Smooth muscle cell (in vitro differentiated cells): ENCODE results near the gene CALML5. TPM values are rescaled to one million over a fixed set of nuclear protein-coding genes. Genes with fewer than 3 reads are reported as not detected.

Experiments
- DNase-seq: peaks from one replicate; lab custom pipeline; 2025; ENCODE audit not compliant: unreplicated experiment; lab: John Stamatoyannopoulos, UW
- H2AFZ ChIP-seq: fragments of 200-600 bp; sonication (generic); 2 replicates; pipeline ENCODE4 v1.6.0; 2016; ENCODE audit warnings: antibody characterized with exemption, low read depth, mild to moderate bottlenecking
- H3F3A ChIP-seq: fragments of 200-600 bp; sonication (generic); 2 replicates; pipeline ENCODE4 v1.6.0; 2017; ENCODE audit warnings: antibody characterized with exemption, low read depth
- H3K27ac ChIP-seq: fragments of 200-600 bp; sonication (generic); 2 replicates; pipeline ENCODE4 v1.5.1; 2016; ENCODE audit warnings: low read depth, mild to moderate bottlenecking
- H3K27me3 ChIP-seq: fragments of 200-600 bp; sonication (generic); 2 replicates; pipeline ENCODE4 v1.6.1; 2016; ENCODE audit warnings: low read depth, mild to moderate bottlenecking
- H3K36me3 ChIP-seq: fragments of 200-600 bp; sonication (generic); 2 replicates; pipeline ENCODE4 v1.5.1; 2016; ENCODE audit warnings: low read depth
- H3K4me1 ChIP-seq: fragments of 200-600 bp; sonication (generic); 2 replicates; pipeline ENCODE4 v1.5.1; 2016; ENCODE audit warnings: low read depth
- H3K4me2 ChIP-seq: fragments of 200-600 bp; sonication (generic); 2 replicates; pipeline ENCODE4 v1.6.0; 2016; ENCODE audit warnings: mild to moderate bottlenecking
- H3K4me3 ChIP-seq: fragments of 200-600 bp; sonication (generic); 2 replicates; pipeline ENCODE4 v1.5.1; 2016; ENCODE audit warnings: mild to moderate bottlenecking
- H3K79me2 ChIP-seq: fragments of 200-600 bp; sonication (generic); 2 replicates; pipeline ENCODE4 v1.6.0; 2016; ENCODE audit warnings: low read depth, mild to moderate bottlenecking
- H3K9ac ChIP-seq: fragments of 200-600 bp; sonication (generic); 2 replicates; pipeline ENCODE4 v1.6.0; 2016; ENCODE audit warnings: low read depth
- H3K9me3 ChIP-seq: fragments of 200-600 bp; sonication (generic); replicated peaks from 2 replicates; pipeline ENCODE4 v1.5.1; 2016; ENCODE audit warnings: low read depth
- H4K20me1 ChIP-seq: fragments of 200-600 bp; sonication (generic); 2 replicates; pipeline ENCODE4 v1.6.0; 2016; ENCODE audit warnings: low read depth
- CTCF ChIP-seq: fragments of 200-600 bp; sonication (generic); IDR thresholded peaks from 2 replicates; pipeline ENCODE4 v1.5.1; 2017; ENCODE audit warnings: borderline replicate concordance, mild to moderate bottlenecking, antibody characterized with exemption; ENCODE audit not compliant: insufficient read depth, poor library complexity, severe bottlenecking
- WGBS: methylation state at CpG from one replicate; pipeline ENCODE4 v1.1.7; 2016; ENCODE audit warnings: low lambda C conversion rate; 5-methylcytosine and 5-hydroxymethylcytosine counted together
- polyA plus RNA-seq: library from polyadenylated mRNA; unstranded; fragments of >200 nt; fragmentation: Nextera tagmentation; extraction: Ambion mirVana; gene quantifications from 2 replicates; pipeline ENCODE4 v1.2.1, GENCODE V29; 2016
- total RNA-seq: library from RNA; depleted of rRNA; stranded (reverse); fragments of >200 nt; gene quantifications from 2 replicates; pipeline ENCODE4 v1.2.3, GENCODE V29; 2014

The CALML5 gene
- total and polyA plus RNA-seq, 2 experiments from 2014 or later: 16.5 to 24.3 TPM

GRCh38 chr10:5465976-5466450, 33.4 kb downstream of the CALML5 start:
- H3F3A ChIP-seq: peaks cover 39% of the 10 kb centered on the region
- H3K27ac ChIP-seq: peak overlapping the region; percentile 89
- no peak overlapping the region for H2AFZ ChIP-seq
- peak overlapping the region; percentile 71 for H3K4me2 ChIP-seq
- peaks cover 31% of the 10 kb centered on the region for H3K4me1 ChIP-seq
- H3K27me3 ChIP-seq: no peaks in the 10 kb centered on the region
- no peak overlapping the region for H3K4me3 ChIP-seq
- H4K20me1 ChIP-seq: no peaks in the 10 kb centered on the region
- no peak for TF ChIP-seq CTCF
- no peaks in the 10 kb centered on the region for H3K9me3 ChIP-seq
- DNase-seq: no peak
- no peaks in the 10 kb centered on the region for H3K36me3 ChIP-seq
- H3K9ac ChIP-seq: peak overlapping the region; percentile 8
- 43% methylated on average over 12 of the region's 12 CpGs for WGBS
- H3K79me2 ChIP-seq: no peaks in the 10 kb centered on the region

GRCh38 chr10:5464546-5464945, 34.8 kb downstream of the CALML5 start:
- Histone ChIP-seq H2AFZ (no peak overlapping the region), H3K4me3 (no peak overlapping the region), H3F3A (peaks cover 49% of the 10 kb centered on the region), H3K4me2 (no peak overlapping the region), H4K20me1 (no peaks in the 10 kb centered on the region), H3K27me3 (no peaks in the 10 kb centered on the region), H3K9me3 (no peaks in the 10 kb centered on the region), H3K4me1 (peaks cover 31% of the 10 kb centered on the region), H3K27ac (peak overlapping the region; percentile 89), H3K9ac (no peak overlapping the region), H3K79me2 (no peaks in the 10 kb centered on the region), H3K36me3 (no peaks in the 10 kb centered on the region)
- WGBS: 76% methylated on average over 5 of the region's 5 CpGs
- DNase-seq: no peak
- no peak for TF ChIP-seq CTCF

- peak overlapping the region; percentile 69 for H3K4me2 ChIP-seq
- TF ChIP-seq CTCF: no peak
- WGBS: 82% methylated on average over 7 of the region's 7 CpGs
These were observed 36.5 kb downstream of the CALML5 start for GRCh38 chr10:5462841-5463293.

More at GRCh38 chr10:5462841-5463293, 36.5 kb downstream of the CALML5 start:
- Histone ChIP-seq H3K9me3 (no peaks in the 10 kb centered on the region), H4K20me1 (peaks cover 13% of the 10 kb centered on the region), H3K27me3 (no peaks in the 10 kb centered on the region), H3K79me2 (peaks cover 3% of the 10 kb centered on the region), H3F3A (peaks cover 56% of the 10 kb centered on the region), H3K4me1 (peaks cover 28% of the 10 kb centered on the region), H3K9ac (no peak overlapping the region), H3K36me3 (no peaks in the 10 kb centered on the region), H3K4me3 (no peak overlapping the region), H2AFZ (no peak overlapping the region), H3K27ac (peak overlapping the region; percentile 82)
- DNase-seq: no peak
